Stimulated activated CD8-positive, alpha-beta memory T cell treated with anti-CD3 and anti-CD28 coated beads, Interleukin-7, amount 100 ng/mL, for 1 hour (primary cell): ENCODE data around the gene PRRG4.
"Not testable (repeated sequence)": the region's sequence is repeated elsewhere in the genome, so short reads cannot be mapped to it uniquely, and the experiment has no call there.

Experiments
- DNase-seq, 2 donors: peaks; one replicate each; pipeline ENCODE4 v3.0.0-alpha.2; 2020; ENCODE audit warnings: low read depth in 2 of 2

PRRG4 gene

DNA sequence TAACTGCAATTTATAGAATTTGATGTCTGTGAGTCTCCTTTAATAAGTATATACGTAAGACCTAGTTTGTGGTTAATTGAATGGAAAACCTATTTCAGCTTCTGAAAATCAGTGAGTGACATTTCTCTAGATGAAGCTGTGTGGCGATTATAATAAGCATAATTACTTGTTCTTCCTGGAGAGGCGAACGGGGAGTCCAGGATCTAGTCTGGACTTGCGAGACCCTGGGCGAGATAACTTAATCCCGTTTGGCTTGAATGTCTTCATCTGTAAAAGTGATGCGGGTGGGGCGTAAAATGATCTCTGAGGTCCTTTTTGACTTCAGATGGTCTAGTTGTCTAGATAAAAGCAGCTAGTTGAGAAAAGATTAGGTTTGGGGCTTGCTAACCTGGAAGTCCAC lies 1.1 kb downstream of the PRRG4 start:
- no peak for DNase-seq

DNA sequence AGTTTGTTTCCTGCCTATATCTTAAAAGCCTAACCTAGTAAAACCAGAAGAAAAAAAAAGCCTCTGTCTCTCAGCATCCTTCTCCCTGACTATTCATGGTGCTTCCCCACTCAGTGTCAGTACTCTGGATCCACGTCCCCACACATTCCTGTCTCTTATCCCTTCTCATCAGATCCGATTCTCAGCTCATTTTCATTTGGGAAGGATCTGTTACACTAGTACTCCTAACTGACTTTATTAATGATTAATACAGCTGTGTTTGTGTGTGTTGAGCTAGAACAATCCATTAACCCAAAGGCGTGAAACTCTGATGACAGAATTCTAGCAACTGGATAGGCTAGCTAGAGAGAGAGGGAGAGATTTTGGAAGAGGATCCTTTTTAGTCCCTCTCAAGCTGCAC lies 1.5 kb downstream of the PRRG4 start:
- DNase-seq: no peak

DNA sequence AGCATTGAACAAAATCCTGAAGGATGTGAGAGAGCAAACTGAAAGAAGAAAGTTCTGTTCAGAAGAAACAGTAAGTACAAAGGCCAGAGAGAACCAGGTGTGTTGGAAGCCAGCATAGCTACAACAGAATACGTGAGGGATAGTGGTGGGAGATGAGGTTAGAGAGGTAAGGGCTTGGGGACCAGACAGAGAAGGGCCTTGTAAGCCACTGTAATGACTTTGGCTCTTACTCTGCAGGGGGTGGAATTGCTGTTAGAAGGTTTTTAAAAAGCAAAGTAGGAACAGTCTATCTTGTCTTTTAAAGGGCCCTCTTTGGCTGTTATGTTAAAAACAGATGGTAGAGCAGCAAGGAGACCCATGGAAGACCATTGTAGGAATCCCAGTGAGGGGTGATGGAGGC lies 4.2 kb downstream of the PRRG4 start:
- DNase-seq: no peak

DNA sequence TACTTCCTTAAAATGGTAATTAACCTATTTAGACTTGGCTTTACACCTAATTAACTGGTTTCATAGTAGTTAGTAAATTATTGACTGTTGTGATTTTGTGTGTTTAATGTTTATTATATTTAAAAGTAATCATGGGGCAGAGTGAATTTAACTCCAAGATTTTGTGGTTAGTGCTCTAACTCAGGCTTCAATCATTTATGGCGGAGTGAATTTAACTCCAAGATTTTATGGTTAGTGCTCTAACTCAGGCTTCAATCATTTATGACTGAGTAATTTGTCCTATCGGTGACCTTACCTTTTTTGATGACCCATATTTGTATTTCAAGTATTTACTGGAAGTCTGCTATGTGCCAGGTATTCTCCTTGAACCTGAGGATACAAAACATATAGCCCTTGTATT lies 7.2 kb downstream of the PRRG4 start:
- no peak for DNase-seq

GRCh38 chr11:32838505-32839274 lies 9.0 kb downstream of the PRRG4 start:
- DNase-seq: no peak

DNA sequence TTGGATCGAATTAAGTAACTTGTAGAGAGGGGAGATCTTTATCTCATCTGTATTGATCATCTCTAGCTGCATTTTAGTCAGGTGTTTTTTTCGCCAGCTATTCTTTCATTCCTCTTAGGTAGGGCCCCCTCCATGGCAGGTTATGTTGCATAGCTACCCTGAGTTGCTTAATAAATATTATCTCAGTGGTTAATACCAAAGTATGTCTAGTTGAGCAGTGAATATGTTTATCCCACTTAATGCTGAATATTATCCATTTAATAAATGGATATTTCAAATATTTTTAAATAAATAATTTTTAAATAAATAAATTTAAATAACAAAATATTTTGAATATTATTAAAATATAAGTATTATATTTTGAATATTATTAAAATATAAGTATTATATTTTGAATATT lies 9.6 kb downstream of the PRRG4 start:
- DNase-seq: no peak

DNA sequence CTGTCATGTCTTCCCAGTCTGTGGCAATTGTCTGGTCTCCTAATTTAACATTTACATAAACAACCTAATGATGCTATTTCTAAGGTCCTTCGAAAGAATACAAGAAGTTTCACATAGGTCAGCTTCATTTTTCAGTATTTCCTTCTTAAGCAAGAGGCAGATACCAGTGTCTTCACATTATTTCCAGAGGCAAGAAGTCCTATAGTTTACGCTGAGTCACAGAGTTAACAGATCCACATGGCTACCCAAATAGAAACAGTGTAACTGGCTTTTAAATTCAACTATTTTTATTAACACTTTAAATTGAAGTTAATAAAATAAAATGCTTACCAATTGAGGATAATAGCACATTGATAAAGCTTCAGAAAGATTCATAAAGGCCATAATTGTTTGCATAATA lies 10.9 kb downstream of the PRRG4 start:
- DNase-seq: no peak

GRCh38 chr11:32843544-32843943 lies 13.8 kb downstream of the PRRG4 start:
- no peak for DNase-seq

- no peak for DNase-seq
These were observed 17.8 kb downstream of the PRRG4 start for GRCh38 chr11:32847511-32847910.

GRCh38 chr11:32849761-32850160 lies 20.0 kb downstream of the PRRG4 start:
- no peak for DNase-seq

- DNase-seq: no peak
These were observed 21.5 kb downstream of the PRRG4 start for GRCh38 chr11:32851251-32851650.

GRCh38 chr11:32852207-32852606 lies 22.5 kb downstream of the PRRG4 start:
- DNase-seq: no peak

DNA sequence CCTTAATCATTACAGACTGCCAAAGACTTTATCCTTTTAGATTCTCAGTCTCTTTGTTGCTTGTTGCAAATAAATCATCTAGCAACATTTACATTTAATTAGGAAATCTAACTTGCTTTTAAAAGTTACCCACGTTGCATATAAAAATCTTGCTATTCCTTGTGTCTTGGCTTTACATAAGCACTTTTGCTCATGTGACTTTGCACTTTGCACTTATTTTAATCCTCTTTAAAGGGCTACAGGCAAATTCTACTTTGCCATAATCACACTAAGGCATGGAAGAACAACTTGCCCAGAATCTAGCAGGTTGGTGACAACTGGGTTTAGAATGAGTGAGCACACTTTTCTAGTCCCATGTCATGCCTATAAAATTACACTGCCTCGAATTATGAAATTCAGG lies 25.9 kb downstream of the PRRG4 start:
- DNase-seq: no peak

- no peak for DNase-seq
These were observed 29.0 kb downstream of the PRRG4 start for GRCh38 chr11:32858731-32859130.

DNA sequence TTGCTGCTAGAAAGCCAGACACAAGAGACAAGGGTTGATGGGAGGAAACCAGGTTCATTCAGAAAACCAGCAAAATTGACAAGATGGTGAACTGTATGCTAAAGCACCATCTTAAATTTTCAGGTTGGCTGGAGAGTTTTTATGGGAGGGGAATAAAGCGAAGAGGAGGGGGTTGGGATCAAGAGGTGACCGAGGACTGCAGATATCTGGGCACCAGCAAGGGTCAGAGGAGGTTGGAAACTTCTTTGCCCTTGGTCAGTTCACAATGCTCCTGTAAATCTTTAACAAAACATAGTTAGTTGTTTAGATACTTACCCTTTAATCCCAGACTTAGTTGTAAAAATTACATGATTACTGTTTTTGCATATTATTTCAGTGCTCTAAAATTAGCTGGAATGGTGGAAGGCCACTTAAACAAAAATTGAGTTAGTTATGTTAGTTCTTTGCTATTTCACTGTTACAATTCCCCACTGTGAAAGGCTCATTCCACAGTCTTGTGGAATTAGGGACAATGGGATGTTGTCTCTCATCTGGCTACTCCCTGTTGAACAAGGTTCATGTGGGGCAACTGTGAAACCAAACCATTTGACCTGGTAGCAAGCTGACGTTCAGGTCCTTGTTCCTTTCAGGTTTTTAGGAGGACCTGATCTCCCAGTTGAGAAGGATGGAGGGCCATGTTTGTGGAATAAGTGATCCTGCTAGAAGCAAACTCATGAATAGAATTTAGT lies 32.3 kb downstream of the PRRG4 start:
- no peak for DNase-seq

DNA sequence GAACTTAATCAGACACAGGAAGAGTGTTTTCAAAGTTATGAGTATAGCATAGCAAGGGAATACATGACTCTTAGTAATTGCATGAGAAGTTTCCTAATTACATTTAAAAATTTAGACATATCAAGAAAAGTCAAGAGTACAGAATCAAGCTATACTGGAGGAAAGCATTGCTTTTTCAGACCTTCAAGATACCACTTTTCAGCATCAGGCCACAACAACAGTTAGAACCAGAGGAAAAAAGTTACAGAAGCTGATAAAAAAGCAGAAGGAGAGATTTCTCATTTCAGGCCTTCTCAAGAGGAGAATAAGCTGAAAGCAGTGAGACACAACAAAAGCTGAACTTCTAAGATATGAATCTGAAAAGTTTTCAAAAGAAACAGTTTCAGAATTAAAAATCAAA lies 34.8 kb downstream of the PRRG4 start:
- no peak for DNase-seq

DNA sequence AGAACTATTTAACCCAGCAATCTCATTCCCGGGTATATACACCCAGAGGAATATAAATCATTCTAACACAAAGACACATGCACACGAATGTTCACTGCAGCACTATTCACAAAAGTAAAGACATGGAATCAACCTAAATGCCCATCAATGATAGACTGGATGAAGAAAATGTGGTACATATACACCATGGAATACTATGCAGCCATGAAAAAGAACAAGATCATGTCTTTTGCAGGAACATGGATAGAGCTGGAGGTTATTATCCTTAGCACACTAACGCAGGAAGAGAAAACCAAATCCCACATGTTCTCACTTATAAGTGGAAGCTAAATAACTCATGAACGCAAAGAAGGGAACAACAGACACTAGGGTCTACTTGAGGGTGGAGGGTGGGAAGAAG lies 39.0 kb downstream of the PRRG4 start:
- not testable (repeated sequence) for DNase-seq

GRCh38 chr11:32870676-32871075 lies 40.9 kb downstream of the PRRG4 start:
- DNase-seq: no peak

- no peak for DNase-seq
These were observed 44.4 kb downstream of the PRRG4 start for GRCh38 chr11:32874132-32874531.

DNA sequence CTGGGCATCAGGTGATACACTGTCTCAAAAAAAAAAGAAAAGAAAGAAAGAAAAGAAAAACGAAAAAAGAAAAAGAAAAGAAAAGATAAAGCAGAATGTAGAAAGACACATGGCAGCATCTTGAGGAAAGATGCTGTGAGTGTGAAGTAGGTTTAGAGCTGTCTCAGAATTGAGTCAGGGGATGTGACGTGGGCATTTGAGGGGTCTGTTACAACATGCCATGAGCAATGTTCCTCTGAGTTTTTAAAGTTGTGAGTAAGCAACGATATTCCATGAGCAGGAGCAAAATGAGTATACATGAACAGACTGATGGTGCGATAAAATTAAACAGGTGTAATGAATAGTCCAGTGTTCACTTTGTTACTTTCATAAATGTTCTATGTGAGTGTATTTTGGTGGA lies 51.6 kb downstream of the PRRG4 start:
- no peak for DNase-seq

GRCh38 chr11:32883421-32883820 lies 53.7 kb downstream of the PRRG4 start:
- DNase-seq: no peak

- DNase-seq: no peak
These were observed 54.3 kb downstream of the PRRG4 start for GRCh38 chr11:32884023-32884422.

DNA sequence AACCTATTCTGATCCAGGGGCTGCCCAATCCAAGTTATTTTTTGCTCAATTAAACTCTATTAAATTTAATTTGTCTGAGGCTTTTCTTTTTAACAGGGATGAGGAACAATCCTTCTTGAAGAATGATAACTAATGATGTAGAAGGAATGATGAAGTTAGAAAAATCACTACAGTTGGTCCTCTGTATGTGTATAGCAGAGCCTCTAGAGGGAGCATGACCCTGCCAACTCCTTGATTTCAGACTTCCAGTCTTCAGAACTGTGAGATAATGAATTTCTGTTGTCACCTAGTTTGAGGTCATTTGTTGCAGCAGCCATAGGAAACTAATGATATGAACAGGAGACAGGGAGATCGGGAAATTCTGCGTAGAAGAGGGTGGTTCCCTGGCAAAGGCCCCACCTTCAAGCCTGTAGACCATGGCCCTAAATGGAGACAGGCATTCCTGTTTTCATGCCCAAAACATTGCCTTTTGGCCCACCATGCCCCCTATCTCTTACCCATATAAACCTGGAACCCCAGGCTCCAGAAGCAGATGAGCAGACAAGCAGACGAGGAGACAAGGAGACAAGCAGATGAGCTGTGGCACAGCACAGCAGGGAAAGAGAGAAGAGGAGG lies 55.1 kb downstream of the PRRG4 start:
- no peak for DNase-seq
